ENCODE data around the gene MYH15. TPM values are rescaled to one million over a fixed set of nuclear protein-coding genes. Genes with fewer than 3 reads are reported as not detected.

The MYH15 gene
- total and polyA plus RNA-seq, 8 donors = 0.05 to 0.70 (median 0.32) TPM

DNA sequence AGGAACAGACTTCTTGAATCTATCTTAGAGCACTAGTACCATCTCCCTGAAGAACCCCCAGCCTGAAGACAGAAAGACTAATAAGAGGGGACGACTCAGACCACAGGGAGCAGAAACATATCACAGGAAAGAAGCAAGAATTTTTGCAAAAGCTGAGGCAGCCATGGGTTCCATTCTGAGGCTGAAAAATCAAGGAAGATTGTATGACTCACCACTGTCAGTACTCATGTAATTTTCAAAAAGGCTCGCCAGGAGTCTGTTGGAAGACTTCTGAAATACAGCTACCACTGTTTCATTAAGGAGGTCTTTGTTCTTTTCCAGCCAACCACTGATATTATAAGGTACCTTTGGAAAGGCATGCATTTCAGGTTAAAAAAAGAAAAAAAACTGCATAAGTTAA is 47.5 kb downstream of the MYH15 start:
- no peaks in the 10 kb centered on the region for H3K4me1 ChIP-seq
- intact Hi-C loops (cut with DNase I) = no loop called here
- no peaks in the 10 kb centered on the region for H3K36me3 ChIP-seq
- no peaks in the 10 kb centered on the region for H3K27me3 ChIP-seq
- H3K9me3 ChIP-seq = no peaks in the 10 kb centered on the region
- ATAC-seq (no peak), DNase-seq (no peak)
- H3K4me3 ChIP-seq = no peak overlapping the region
- H3K27ac ChIP-seq = no peak overlapping the region
- TF ChIP-seq, protein P1, sequence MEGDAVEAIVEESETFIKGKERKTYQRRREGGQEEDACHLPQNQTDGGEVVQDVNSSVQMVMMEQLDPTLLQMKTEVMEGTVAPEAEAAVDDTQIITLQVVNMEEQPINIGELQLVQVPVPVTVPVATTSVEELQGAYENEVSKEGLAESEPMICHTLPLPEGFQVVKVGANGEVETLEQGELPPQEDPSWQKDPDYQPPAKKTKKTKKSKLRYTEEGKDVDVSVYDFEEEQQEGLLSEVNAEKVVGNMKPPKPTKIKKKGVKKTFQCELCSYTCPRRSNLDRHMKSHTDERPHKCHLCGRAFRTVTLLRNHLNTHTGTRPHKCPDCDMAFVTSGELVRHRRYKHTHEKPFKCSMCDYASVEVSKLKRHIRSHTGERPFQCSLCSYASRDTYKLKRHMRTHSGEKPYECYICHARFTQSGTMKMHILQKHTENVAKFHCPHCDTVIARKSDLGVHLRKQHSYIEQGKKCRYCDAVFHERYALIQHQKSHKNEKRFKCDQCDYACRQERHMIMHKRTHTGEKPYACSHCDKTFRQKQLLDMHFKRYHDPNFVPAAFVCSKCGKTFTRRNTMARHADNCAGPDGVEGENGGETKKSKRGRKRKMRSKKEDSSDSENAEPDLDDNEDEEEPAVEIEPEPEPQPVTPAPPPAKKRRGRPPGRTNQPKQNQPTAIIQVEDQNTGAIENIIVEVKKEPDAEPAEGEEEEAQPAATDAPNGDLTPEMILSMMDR (IDR thresholded peaks at IDR 0.05) = no peak

DNA sequence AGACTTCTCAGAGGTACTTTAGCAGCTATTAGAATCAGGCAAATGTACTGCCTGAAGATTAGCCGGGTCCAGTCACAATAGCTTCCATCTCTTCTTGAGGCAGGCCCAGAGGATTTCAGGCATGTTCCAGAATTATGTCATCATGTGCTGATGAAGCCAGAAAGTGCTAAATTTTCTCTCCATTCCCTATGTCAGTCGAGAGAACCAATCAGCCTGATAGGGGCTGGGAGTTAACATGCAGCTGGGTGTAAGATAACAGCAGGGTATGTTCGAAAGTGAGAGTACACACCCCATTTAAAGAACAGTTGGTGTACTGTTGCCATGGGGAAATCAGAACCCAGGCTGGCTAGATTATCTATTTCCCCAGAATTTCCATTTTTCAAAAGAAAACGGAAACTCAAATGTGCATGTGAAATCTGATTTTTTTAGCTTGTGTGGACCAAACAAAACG is 48.7 kb downstream of the MYH15 start:
- ATAC-seq (no peak), DNase-seq (peak in 1 of 4 donors; percentile 17)
- no peaks in the 10 kb centered on the region for H3K36me3 ChIP-seq
- intact Hi-C loops (cut with DNase I) = no loop called here
- H3K27ac ChIP-seq = no peak overlapping the region
- no peaks in the 10 kb centered on the region for H3K9me3 ChIP-seq
- no peaks in the 10 kb centered on the region for H3K27me3 ChIP-seq
- TF ChIP-seq, protein P1 (IDR thresholded peaks at IDR 0.05) = no peak
- H3K4me3 ChIP-seq = no peak overlapping the region
- H3K4me1 ChIP-seq = no peaks in the 10 kb centered on the region

DNA sequence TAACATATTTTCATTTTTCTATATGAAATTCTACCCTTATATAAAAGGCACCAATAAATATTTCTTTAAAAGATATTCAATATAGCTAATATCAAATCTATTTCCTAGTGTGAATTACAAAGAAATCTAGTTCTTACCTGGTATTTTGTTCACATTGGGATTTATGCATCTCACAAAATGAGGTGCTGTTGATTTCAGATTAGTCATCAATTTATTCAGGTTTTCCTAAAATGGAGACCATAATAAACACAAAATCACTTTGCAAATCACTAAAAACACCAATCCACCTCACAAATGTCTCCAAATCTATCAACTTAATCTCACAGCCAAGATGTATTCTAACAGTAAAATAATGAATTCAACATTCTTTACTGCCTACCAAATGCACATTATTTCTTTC is 51.2 kb downstream of the MYH15 start:
- H3K27me3 ChIP-seq = no peaks in the 10 kb centered on the region
- H3K36me3 ChIP-seq = no peaks in the 10 kb centered on the region
- TF ChIP-seq, protein P1 (IDR thresholded peaks at IDR 0.05) = no peak
- intact Hi-C loops (cut with DNase I) = no loop called here
- no peak overlapping the region for H3K4me3 ChIP-seq
- DNase-seq = no peak
- no peaks in the 10 kb centered on the region for H3K4me1 ChIP-seq
- H3K9me3 ChIP-seq = no peaks in the 10 kb centered on the region
- no peak for ATAC-seq
- H3K27ac ChIP-seq = no peak overlapping the region

DNA sequence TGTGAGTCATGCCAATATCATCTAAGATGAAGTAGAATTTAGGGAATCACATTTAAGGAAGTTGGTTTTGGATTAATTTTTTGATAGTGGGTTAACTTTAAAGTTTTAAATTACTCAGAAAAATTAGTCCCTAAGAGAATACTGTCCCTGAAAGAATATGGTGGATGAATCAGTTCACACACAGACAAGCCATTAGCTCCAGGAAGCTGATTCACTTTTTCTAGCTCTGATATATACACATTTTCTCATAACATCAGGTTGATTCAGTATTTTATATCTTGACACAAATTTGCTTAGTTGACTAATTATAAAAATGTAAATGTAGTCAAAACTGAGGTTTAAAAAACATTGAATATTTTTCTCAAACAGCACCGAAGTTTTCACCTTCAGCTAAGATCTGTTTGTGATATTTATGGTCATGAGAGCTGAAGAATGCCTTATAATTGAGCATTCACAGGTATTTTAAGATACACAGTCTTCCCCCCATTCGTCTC is 55.1 kb downstream of the MYH15 start:
- TF ChIP-seq, protein P1 (IDR thresholded peaks at IDR 0.05) = no peak
- intact Hi-C loops (cut with DNase I) = no loop called here
- Histone ChIP-seq H3K27ac (no peak overlapping the region), H3K4me3 (no peak overlapping the region), H3K4me1 (no peaks in the 10 kb centered on the region), H3K36me3 (no peaks in the 10 kb centered on the region), H3K9me3 (no peaks in the 10 kb centered on the region), H3K27me3 (no peaks in the 10 kb centered on the region)
- DNase-seq = no peak
- ATAC-seq = no peak

DNA sequence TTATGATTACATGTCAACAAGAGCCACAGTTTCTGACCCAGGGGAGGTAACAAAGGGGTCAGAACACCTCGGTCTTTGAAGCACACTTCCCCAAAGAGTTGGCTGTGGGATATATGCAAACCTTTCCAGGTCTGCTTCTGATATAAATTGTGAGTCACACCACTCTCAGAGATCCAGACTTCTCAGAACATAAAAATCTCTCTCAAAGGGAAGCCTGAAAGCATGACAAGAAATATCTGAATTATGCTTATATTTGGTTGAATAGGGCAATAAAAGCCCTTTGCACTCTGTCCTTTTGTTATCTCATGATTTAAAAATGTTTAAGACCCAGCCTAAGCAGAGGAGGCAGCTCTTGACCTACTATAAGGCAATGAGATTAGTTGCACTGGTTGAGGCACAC is 56.8 kb downstream of the MYH15 start:
- Histone ChIP-seq H3K4me1 (no peaks in the 10 kb centered on the region), H3K27me3 (no peaks in the 10 kb centered on the region), H3K9me3 (peaks cover 0 to under 1% of the 10 kb centered on the region in 2 donors), H3K4me3 (no peak overlapping the region), H3K36me3 (no peaks in the 10 kb centered on the region), H3K27ac (no peak overlapping the region)
- intact Hi-C loops (cut with DNase I) = no loop called here
- TF ChIP-seq, protein P1 (IDR thresholded peaks at IDR 0.05) = no peak
- ATAC-seq = no peak
- no peak for DNase-seq

All from left lung (tissue), 10 donors.